Neuronal stem cell (in vitro differentiated cells): ENCODE results near the gene MADD.

Source experiments
- DNase-seq: peaks from one replicate; pipeline ENCODE4 v3.0.0-alpha.2; 2013; ENCODE audit warnings: low spot score
- H2AFZ ChIP-seq: one replicate; pipeline ENCODE4 v1.6.1; 2013; ENCODE audit warnings: mild to moderate bottlenecking, low read length, inconsistent platforms
- H2AK5ac ChIP-seq: 2 replicates; pipeline ENCODE4 v1.6.1; 2013; ENCODE audit warnings: low read depth, mild to moderate bottlenecking, inconsistent platforms, low read length, moderate library complexity, mixed read lengths
- H2BK120ac ChIP-seq: 2 replicates; pipeline ENCODE4 v1.6.1; 2013; ENCODE audit warnings: low read depth, mild to moderate bottlenecking, inconsistent platforms, low read length, moderate library complexity, mixed read lengths
- H2BK12ac ChIP-seq: one replicate; pipeline ENCODE4 v1.6.1; 2013; ENCODE audit warnings: low read length, inconsistent platforms
- H2BK15ac ChIP-seq: 2 replicates; pipeline ENCODE4 v1.6.1; 2013; ENCODE audit warnings: mild to moderate bottlenecking, low read length, inconsistent platforms, mixed read lengths
- H2BK5ac ChIP-seq: one replicate; pipeline ENCODE4 v1.6.1; 2013; ENCODE audit warnings: inconsistent platforms, mild to moderate bottlenecking, low read length, moderate library complexity
- H3K14ac ChIP-seq: one replicate; pipeline ENCODE4 v1.6.1; 2013; ENCODE audit warnings: low read length, inconsistent platforms
- H3K18ac ChIP-seq: 2 replicates; pipeline ENCODE4 v1.6.1; 2013; ENCODE audit warnings: low read length, inconsistent platforms
- H3K23ac ChIP-seq: 2 replicates; pipeline ENCODE4 v1.6.1; 2013; ENCODE audit warnings: low read depth, mild to moderate bottlenecking, mixed read lengths, low read length, inconsistent platforms; ENCODE audit not compliant: poor library complexity
- H3K27ac ChIP-seq: replicated peaks from 3 replicates; pipeline ENCODE4 v1.5.1; 2013; ENCODE audit warnings: low read length, inconsistent platforms
- H3K27me3 ChIP-seq, 3 experiments: 2 replicates each; pipeline ENCODE4 v1.6.1; 2013; ENCODE audit warnings: low read length in 3 of 3, mild to moderate bottlenecking in 2 of 3, inconsistent platforms in 1 of 3, low read depth in 1 of 3, mixed read lengths in 1 of 3, moderate library complexity in 1 of 3; ENCODE audit not compliant: control insufficient read depth in 3 of 3, insufficient read depth in 3 of 3
- H3K36me3 ChIP-seq, 2 donors: replicated peaks in 1 of 2; 2 replicates each; pipeline ENCODE4 v1.6.1; 2013; ENCODE audit warnings: low read length in 2 of 2; ENCODE audit not compliant: control insufficient read depth in 2 of 2, insufficient read depth in 2 of 2
- H3K4ac ChIP-seq: 2 replicates; pipeline ENCODE4 v1.6.1; 2013; ENCODE audit warnings: inconsistent platforms, mild to moderate bottlenecking, low read length, moderate library complexity
- H3K4me1 ChIP-seq, 2 donors: 1 replicate in 1 of 2; 2 replicates in 1 of 2; pipeline ENCODE4 v1.6.1; 2013; ENCODE audit warnings: low read length in 2 of 2, low read depth in 1 of 2; ENCODE audit not compliant: control insufficient read depth in 2 of 2, insufficient read depth in 1 of 2
- H3K4me2 ChIP-seq: one replicate; pipeline ENCODE4 v1.6.1; 2013; ENCODE audit warnings: mild to moderate bottlenecking, low read length, inconsistent platforms; ENCODE audit not compliant: insufficient read depth, poor library complexity, severe bottlenecking
- H3K4me3 ChIP-seq, 2 donors: 2 replicates each; pipeline ENCODE4 v1.5.1; 2013; ENCODE audit warnings: low read length in 2 of 2, mild to moderate bottlenecking in 2 of 2, inconsistent platforms in 1 of 2, moderate library complexity in 1 of 2
- H3K79me1 ChIP-seq: one replicate; pipeline ENCODE4 v1.6.1; 2013; ENCODE audit warnings: low read depth, mild to moderate bottlenecking, inconsistent platforms, low read length, moderate library complexity
- H3K9ac ChIP-seq: one replicate; pipeline ENCODE4 v1.6.1; 2013; ENCODE audit warnings: mild to moderate bottlenecking, low read depth, low read length, inconsistent platforms; ENCODE audit not compliant: poor library complexity
- H3K9me3 ChIP-seq, 2 donors: replicated peaks in 1 of 2; 2 replicates each; pipeline versions ENCODE3 to v1.6.1; 2013; ENCODE audit warnings: low read length in 2 of 2, mild to moderate bottlenecking in 2 of 2, inconsistent platforms in 1 of 2, low read depth in 1 of 2, mixed read lengths in 1 of 2, moderate library complexity in 1 of 2; ENCODE audit not compliant: control insufficient read depth in 2 of 2, insufficient read depth in 1 of 2
- H4K8ac ChIP-seq: one replicate; pipeline ENCODE4 v1.6.1; 2013; ENCODE audit warnings: low read depth, mild to moderate bottlenecking, inconsistent platforms, low read length, moderate library complexity
- H4K91ac ChIP-seq: one replicate; pipeline ENCODE4 v1.6.1; 2013; ENCODE audit warnings: low read length, low read depth, mild to moderate bottlenecking, inconsistent platforms; ENCODE audit not compliant: poor library complexity
- WGBS, 2 donors: extraction: QIAGEN DNeasy Blood & Tissue Kit; methylation state at CpG; one replicate each; pipeline ENCODE4 v1.1.7; 2013; ENCODE audit warnings: missing lambda C conversion rate in 2 of 2, mixed read lengths in 1 of 2; ENCODE audit not compliant: insufficient read length in 2 of 2, insufficient replicate concordance in 1 of 2; ENCODE audit errors: extremely low coverage in 2 of 2; 5-methylcytosine and 5-hydroxymethylcytosine counted together

Gene MADD

DNA sequence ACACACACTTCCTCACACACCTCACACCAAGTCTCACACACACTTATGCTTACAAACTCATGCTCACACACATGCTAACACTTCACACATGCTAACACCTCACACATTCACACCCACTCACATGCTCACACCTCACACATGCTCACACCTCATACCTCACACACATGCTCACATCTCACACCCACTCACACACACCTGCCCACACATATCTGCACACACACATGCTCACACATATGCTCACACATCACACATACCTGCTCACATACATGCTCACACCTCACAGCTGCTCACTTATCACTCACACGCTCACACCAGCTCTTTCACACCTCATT is 87.0 kb downstream of the MADD start:
- H3K4ac ChIP-seq: no peak overlapping the region

DNA sequence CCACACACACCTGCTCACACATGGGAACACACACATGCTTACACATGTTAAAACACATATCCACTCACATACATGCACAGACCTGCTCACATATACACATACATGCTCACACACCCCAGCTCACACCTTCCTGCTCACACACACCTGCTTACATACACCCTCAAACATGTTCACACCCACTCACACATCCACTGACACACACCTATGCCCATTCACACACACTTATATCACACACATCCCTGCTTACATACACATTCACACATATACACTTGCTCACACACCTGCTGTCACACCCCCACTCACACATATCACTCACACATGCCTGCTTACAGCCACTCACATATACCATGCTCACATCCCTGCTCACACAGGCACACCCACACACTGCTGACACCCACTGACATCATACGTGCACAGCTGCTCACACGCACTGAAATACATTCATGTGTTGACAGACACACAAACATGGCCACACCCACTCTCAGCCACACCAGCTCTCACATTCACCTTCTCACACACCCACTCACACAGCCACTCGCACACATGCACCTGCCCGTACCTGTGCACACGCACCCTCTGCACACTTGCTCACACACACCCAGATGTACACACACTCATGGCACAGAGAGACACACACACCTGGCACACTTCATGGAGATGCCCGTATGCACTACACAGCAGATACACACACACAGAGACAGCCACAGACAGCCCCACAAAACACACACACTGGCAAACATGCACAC is 88.2 kb downstream of the MADD start:
- peak overlapping the region; percentile 92 for H3K23ac ChIP-seq
- H4K91ac ChIP-seq: peak overlapping the region; percentile 94
- H3K79me1 ChIP-seq: peaks cover 1% of the 10 kb centered on the region
- no CpG with 5 or more reads among the region's 6 CpGs for WGBS, 2 donors
- H3K4me3 ChIP-seq: peak overlapping the region in 1 of 2 donors; percentile 20
- peak overlapping the region; percentile 55 for H3K18ac ChIP-seq
- peaks cover 0 to 3% of the 10 kb centered on the region in 2 donors for H3K36me3 ChIP-seq
- H3K4me2 ChIP-seq: no peak overlapping the region
- H3K9me3 ChIP-seq: peaks cover 0 to 19% of the 10 kb centered on the region in 2 donors
- H2AFZ ChIP-seq: no peak overlapping the region
- H3K9ac ChIP-seq: no peak overlapping the region
- peak overlapping the region; percentile 96 for H2AK5ac ChIP-seq
- no peak for DNase-seq
- no peak overlapping the region for H2BK120ac ChIP-seq
- no peak overlapping the region for H3K4ac ChIP-seq
- H2BK5ac ChIP-seq: no peak overlapping the region
- no peak overlapping the region for H4K8ac ChIP-seq
- H2BK15ac ChIP-seq: peak overlapping the region; percentile 78
- H3K4me1 ChIP-seq: peaks cover 0 to 5% of the 10 kb centered on the region in 2 donors
- H3K27me3 ChIP-seq: no peaks in the 10 kb centered on the region
- H3K27ac ChIP-seq: no peak overlapping the region
- peak overlapping the region; percentile 14 for H2BK12ac ChIP-seq
- H3K14ac ChIP-seq: peak overlapping the region; percentile 85

More for the DNA sequence above, 87.0 kb downstream of the MADD start:
- H3K23ac ChIP-seq: peak overlapping the region; percentile 12
- H2BK5ac ChIP-seq: no peak overlapping the region
- peaks cover 0 to 19% of the 10 kb centered on the region in 2 donors for H3K9me3 ChIP-seq
- no peak overlapping the region for H3K27ac ChIP-seq
- H3K9ac ChIP-seq: no peak overlapping the region
- peaks cover 0 to 7% (median 0%) of the 10 kb centered on the region in 3 experiments for H3K27me3 ChIP-seq
- no peak overlapping the region for H2AFZ ChIP-seq
- no CpG with 5 or more reads among the region's 1 CpG for WGBS, 2 donors
- H3K4me3 ChIP-seq: peak overlapping the region in 1 of 2 donors; percentile 55
- H2AK5ac ChIP-seq: no peak overlapping the region
- no peak overlapping the region for H2BK120ac ChIP-seq
- DNase-seq: no peak
- H2BK12ac ChIP-seq: no peak overlapping the region
- peaks cover 1% of the 10 kb centered on the region for H3K79me1 ChIP-seq
- no peak overlapping the region for H4K91ac ChIP-seq
- no peak overlapping the region for H3K14ac ChIP-seq
- H2BK15ac ChIP-seq: no peak overlapping the region
- no peak overlapping the region for H3K4me2 ChIP-seq
- H3K4me1 ChIP-seq: peaks cover 0 to 5% of the 10 kb centered on the region in 2 donors
- H3K18ac ChIP-seq: no peak overlapping the region
- H4K8ac ChIP-seq: no peak overlapping the region
- H3K36me3 ChIP-seq: peaks cover 0 to 3% of the 10 kb centered on the region in 2 donors

DNA sequence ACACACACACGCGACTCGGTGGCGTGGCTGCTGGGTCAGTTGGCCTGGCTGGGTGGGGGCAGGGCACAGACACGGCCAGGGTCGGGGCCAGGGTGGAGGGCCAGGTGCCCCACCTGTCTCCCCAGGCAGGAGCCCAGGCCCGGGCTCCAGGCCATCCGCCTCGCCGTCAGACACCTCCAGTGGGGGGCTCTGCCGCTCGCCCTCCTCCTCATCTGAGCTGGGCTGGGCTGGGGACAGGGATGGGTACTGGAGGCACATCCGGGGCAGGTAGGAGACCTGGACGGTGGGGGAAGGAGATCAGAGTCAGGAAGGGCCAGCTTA is 88.8 kb downstream of the MADD start:
- Histone ChIP-seq H3K18ac (peak overlapping the region; percentile 55), H2BK12ac (peak overlapping the region; percentile 14), H2AK5ac (peak overlapping the region; percentile 96), H4K91ac (peak overlapping the region; percentile 94), H2BK120ac (no peak overlapping the region), H3K14ac (peak overlapping the region; percentile 85), H3K4ac (peak overlapping the region; percentile 8), H3K79me1 (peaks cover 1% of the 10 kb centered on the region), H3K23ac (peak overlapping the region; percentile 92), H3K4me2 (no peak overlapping the region), H2AFZ (no peak overlapping the region), H3K36me3 (peaks cover 0 to 3% of the 10 kb centered on the region in 2 donors), H4K8ac (no peak overlapping the region), H2BK5ac (no peak overlapping the region), H3K9me3 (peaks cover 0 to 19% of the 10 kb centered on the region in 2 donors), H3K9ac (peak overlapping the region; percentile 56), H3K27me3 (no peaks in the 10 kb centered on the region), H3K27ac (no peak overlapping the region), H3K4me1 (peaks cover 0 to 5% of the 10 kb centered on the region in 2 donors), H2BK15ac (no peak overlapping the region), H3K4me3 (peak overlapping the region in 1 of 2 donors; percentile 20)
- DNase-seq: no peak
- no CpG with 5 or more reads among the region's 14 CpGs for WGBS, 2 donors

GRCh38 chr11:47359162-47359561 is 89.2 kb downstream of the MADD start:
- H3K18ac ChIP-seq: peak overlapping the region; percentile 35
- H2AFZ ChIP-seq: no peak overlapping the region
- H3K14ac ChIP-seq: no peak overlapping the region
- H3K9me3 ChIP-seq: peaks cover 0 to 19% of the 10 kb centered on the region in 2 donors
- no peak overlapping the region for H4K91ac ChIP-seq
- H3K27ac ChIP-seq: no peak overlapping the region
- no peak overlapping the region for H4K8ac ChIP-seq
- peak overlapping the region; percentile 96 for H2AK5ac ChIP-seq
- no peak overlapping the region for H3K4me3 ChIP-seq
- no peaks in the 10 kb centered on the region for H3K27me3 ChIP-seq
- no peak for DNase-seq
- H3K4me2 ChIP-seq: no peak overlapping the region
- H3K9ac ChIP-seq: peak overlapping the region; percentile 56
- peaks cover 0 to 3% of the 10 kb centered on the region in 2 donors for H3K36me3 ChIP-seq
- no peak overlapping the region for H2BK120ac ChIP-seq
- no peak overlapping the region for H2BK5ac ChIP-seq
- peaks cover 1% of the 10 kb centered on the region for H3K79me1 ChIP-seq
- no peak overlapping the region for H2BK12ac ChIP-seq
- H3K23ac ChIP-seq: no peak overlapping the region
- H2BK15ac ChIP-seq: peak overlapping the region; percentile 64
- whole genome bisulfite sequencing, 2 donors: no CpG with 5 or more reads among the region's 7 CpGs
- no peak overlapping the region for H3K4ac ChIP-seq
- peaks cover 0 to 5% of the 10 kb centered on the region in 2 donors for H3K4me1 ChIP-seq
